HG03469 (cell line): ENCODE results near the gene SERPINC1.
"Not testable (repeated sequence)": the region's sequence is repeated elsewhere in the genome, so short reads cannot be mapped to it uniquely, and the experiment has no call there.

Experiments used
- ATAC-seq: cut with Tn5 transposase; IDR thresholded peaks from one replicate; pipeline ENCODE4 v1.9.1; 2021; ENCODE audit warnings: mild to moderate bottlenecking, moderate library complexity, moderate number of reproducible peaks; ENCODE audit not compliant: unreplicated experiment

Gene SERPINC1

GRCh38 chr1:173864179-173864867 is 52.8 kb downstream of the SERPINC1 start:
- no peak for ATAC-seq

- ATAC-seq, result no peak
Measured at GRCh38 chr1:173863224-173864161, 53.6 kb downstream of the SERPINC1 start.

GRCh38 chr1:173862769-173863223 is 54.3 kb downstream of the SERPINC1 start:
- ATAC-seq, result no peak

- ATAC-seq, result not testable (repeated sequence)
Measured at GRCh38 chr1:173862146-173862768, 54.9 kb downstream of the SERPINC1 start.

GRCh38 chr1:173861731-173862145 is 55.4 kb downstream of the SERPINC1 start:
- ATAC-seq, result no peak

- ATAC-seq, result no peak
Measured at GRCh38 chr1:173860065-173860464, 57.1 kb downstream of the SERPINC1 start.

- not testable (repeated sequence) for ATAC-seq
Measured at GRCh38 chr1:173859547-173859946, 57.6 kb downstream of the SERPINC1 start.

- ATAC-seq, result no peak
Measured at GRCh38 chr1:173857363-173857917, 59.7 kb downstream of the SERPINC1 start.

GRCh38 chr1:173856903-173857302 is 60.2 kb downstream of the SERPINC1 start:
- ATAC-seq, result no peak

- ATAC-seq, result no peak
Measured at GRCh38 chr1:173856014-173856413, 61.1 kb downstream of the SERPINC1 start.
